ENCODE results near the gene MAN1C1.

MAN1C1 gene

GRCh38 chr1:25647863-25648262, 31.3 kb downstream of the MAN1C1 start:
- Histone ChIP-seq H3K4me3 (ENCODE audit: insufficient read length, low read depth) (no peak overlapping the region), H3K27me3 (ENCODE audit: insufficient read depth, insufficient read length) (no peaks in the 10 kb centered on the region), H3K36me3 (ENCODE audit: insufficient read depth, insufficient read length, low read length) (peaks cover 3% of the 10 kb centered on the region), H3K9me3 (ENCODE audit: insufficient read depth, low read length) (no peaks in the 10 kb centered on the region), H3K9ac (ENCODE audit: insufficient read length, low read depth) (no peak overlapping the region), H3K4me1 (ENCODE audit: insufficient read depth, insufficient read length) (peaks cover 3% of the 10 kb centered on the region)
- DNase-seq (ENCODE audit: low read depth, low spot score), result no peak
- no peak for TF ChIP-seq ZNF274 (IDR thresholded peaks at IDR 0.05; ENCODE audit: low read depth, low read length)
- TF ChIP-seq YY1 (IDR thresholded peaks at IDR 0.05; ENCODE audit: insufficient read depth, insufficient read length), result no peak
- TF ChIP-seq SUZ12 (IDR thresholded peaks at IDR 0.05; ENCODE audit: extremely low read depth, insufficient read depth, insufficient read length), result no peak

- H3K4me1 ChIP-seq (ENCODE audit: insufficient read depth, insufficient read length), result peaks cover 3% of the 10 kb centered on the region
- H3K4me3 ChIP-seq (ENCODE audit: insufficient read length, low read depth), result no peak overlapping the region
- no peak overlapping the region for H3K9ac ChIP-seq (ENCODE audit: insufficient read length, low read depth)
- peaks cover 3% of the 10 kb centered on the region for H3K36me3 ChIP-seq (ENCODE audit: insufficient read depth, insufficient read length, low read length)
- TF ChIP-seq ZNF274 (IDR thresholded peaks at IDR 0.05; ENCODE audit: low read depth, low read length) (no peak), YY1 (IDR thresholded peaks at IDR 0.05; ENCODE audit: insufficient read depth, insufficient read length) (no peak), SUZ12 (IDR thresholded peaks at IDR 0.05; ENCODE audit: extremely low read depth, insufficient read depth, insufficient read length) (no peak)
- no peaks in the 10 kb centered on the region for H3K9me3 ChIP-seq (ENCODE audit: insufficient read depth, low read length)
- H3K27me3 ChIP-seq (ENCODE audit: insufficient read depth, insufficient read length), result no peaks in the 10 kb centered on the region
- DNase-seq (ENCODE audit: low read depth, low spot score), result no peak
Measured at GRCh38 chr1:25648681-25649440, 32.3 kb downstream of the MAN1C1 start.

- Histone ChIP-seq H3K27me3 (ENCODE audit: insufficient read depth, insufficient read length) (no peaks in the 10 kb centered on the region), H3K9me3 (ENCODE audit: insufficient read depth, low read length) (no peaks in the 10 kb centered on the region), H3K4me3 (ENCODE audit: insufficient read length, low read depth) (no peak overlapping the region), H3K36me3 (ENCODE audit: insufficient read depth, insufficient read length, low read length) (peaks cover 3% of the 10 kb centered on the region), H3K4me1 (ENCODE audit: insufficient read depth, insufficient read length) (peaks cover 3% of the 10 kb centered on the region), H3K9ac (ENCODE audit: insufficient read length, low read depth) (no peak overlapping the region)
- DNase-seq (ENCODE audit: low read depth, low spot score), result no peak
- TF ChIP-seq SUZ12 (IDR thresholded peaks at IDR 0.05; ENCODE audit: extremely low read depth, insufficient read depth, insufficient read length) (no peak), YY1 (IDR thresholded peaks at IDR 0.05; ENCODE audit: insufficient read depth, insufficient read length) (no peak), ZNF274 (IDR thresholded peaks at IDR 0.05; ENCODE audit: low read depth, low read length) (no peak)
Measured at GRCh38 chr1:25649505-25650288, 33.1 kb downstream of the MAN1C1 start.

- H3K36me3 ChIP-seq (ENCODE audit: insufficient read depth, insufficient read length, low read length), result peaks cover 3% of the 10 kb centered on the region
- H3K27me3 ChIP-seq (ENCODE audit: insufficient read depth, insufficient read length), result no peaks in the 10 kb centered on the region
- no peak for TF ChIP-seq SUZ12 (IDR thresholded peaks at IDR 0.05; ENCODE audit: extremely low read depth, insufficient read depth, insufficient read length)
- no peak for TF ChIP-seq YY1 (IDR thresholded peaks at IDR 0.05; ENCODE audit: insufficient read depth, insufficient read length)
- TF ChIP-seq ZNF274 (IDR thresholded peaks at IDR 0.05; ENCODE audit: low read depth, low read length), result no peak
- H3K9ac ChIP-seq (ENCODE audit: insufficient read length, low read depth), result no peak overlapping the region
- H3K9me3 ChIP-seq (ENCODE audit: insufficient read depth, low read length), result no peaks in the 10 kb centered on the region
- DNase-seq (ENCODE audit: low read depth, low spot score), result no peak
- H3K4me3 ChIP-seq (ENCODE audit: insufficient read length, low read depth), result no peak overlapping the region
- H3K4me1 ChIP-seq (ENCODE audit: insufficient read depth, insufficient read length), result no peaks in the 10 kb centered on the region
Measured at GRCh38 chr1:25650289-25650576, 33.6 kb downstream of the MAN1C1 start.

GRCh38 chr1:25651036-25651640, 34.5 kb downstream of the MAN1C1 start:
- TF ChIP-seq ZNF274 (IDR thresholded peaks at IDR 0.05; ENCODE audit: low read depth, low read length) (no peak), SUZ12 (IDR thresholded peaks at IDR 0.05; ENCODE audit: extremely low read depth, insufficient read depth, insufficient read length) (no peak), YY1 (IDR thresholded peaks at IDR 0.05; ENCODE audit: insufficient read depth, insufficient read length) (no peak)
- no peak for DNase-seq (ENCODE audit: low read depth, low spot score)

GRCh38 chr1:25651824-25652741, 35.5 kb downstream of the MAN1C1 start:
- DNase-seq (ENCODE audit: low read depth, low spot score), result no peak
- Histone ChIP-seq H3K9me3 (ENCODE audit: insufficient read depth, low read length) (no peaks in the 10 kb centered on the region), H3K36me3 (ENCODE audit: insufficient read depth, insufficient read length, low read length) (no peaks in the 10 kb centered on the region), H3K4me1 (ENCODE audit: insufficient read depth, insufficient read length) (no peaks in the 10 kb centered on the region), H3K27me3 (ENCODE audit: insufficient read depth, insufficient read length) (no peaks in the 10 kb centered on the region), H3K9ac (ENCODE audit: insufficient read length, low read depth) (no peak overlapping the region), H3K4me3 (ENCODE audit: insufficient read length, low read depth) (no peak overlapping the region)
- TF ChIP-seq ZNF274 (IDR thresholded peaks at IDR 0.05; ENCODE audit: low read depth, low read length), result no peak
- TF ChIP-seq SUZ12 (IDR thresholded peaks at IDR 0.05; ENCODE audit: extremely low read depth, insufficient read depth, insufficient read length), result no peak
- no peak for TF ChIP-seq YY1 (IDR thresholded peaks at IDR 0.05; ENCODE audit: insufficient read depth, insufficient read length)

More at GRCh38 chr1:25651036-25651640, 34.5 kb downstream of the MAN1C1 start:
- peaks cover under 1% of the 10 kb centered on the region for H3K36me3 ChIP-seq (ENCODE audit: insufficient read depth, insufficient read length, low read length)
- no peak overlapping the region for H3K9ac ChIP-seq (ENCODE audit: insufficient read length, low read depth)
- no peaks in the 10 kb centered on the region for H3K27me3 ChIP-seq (ENCODE audit: insufficient read depth, insufficient read length)
- H3K4me3 ChIP-seq (ENCODE audit: insufficient read length, low read depth), result no peak overlapping the region
- no peaks in the 10 kb centered on the region for H3K4me1 ChIP-seq (ENCODE audit: insufficient read depth, insufficient read length)
- no peaks in the 10 kb centered on the region for H3K9me3 ChIP-seq (ENCODE audit: insufficient read depth, low read length)

All from NT2/D1 (cell line).